GM19324 (cell line): ENCODE results near the gene DET1.
"Not testable (repeated sequence)": the region's sequence is repeated elsewhere in the genome, so short reads cannot be mapped to it uniquely, and the experiment has no call there.

Source experiments
- ATAC-seq: cut with Tn5 transposase; IDR thresholded peaks from one replicate; pipeline ENCODE4 v1.9.1; 2021; ENCODE audit warnings: mild to moderate bottlenecking, moderate library complexity; ENCODE audit not compliant: unreplicated experiment, low FRiP score

DET1 gene

DNA sequence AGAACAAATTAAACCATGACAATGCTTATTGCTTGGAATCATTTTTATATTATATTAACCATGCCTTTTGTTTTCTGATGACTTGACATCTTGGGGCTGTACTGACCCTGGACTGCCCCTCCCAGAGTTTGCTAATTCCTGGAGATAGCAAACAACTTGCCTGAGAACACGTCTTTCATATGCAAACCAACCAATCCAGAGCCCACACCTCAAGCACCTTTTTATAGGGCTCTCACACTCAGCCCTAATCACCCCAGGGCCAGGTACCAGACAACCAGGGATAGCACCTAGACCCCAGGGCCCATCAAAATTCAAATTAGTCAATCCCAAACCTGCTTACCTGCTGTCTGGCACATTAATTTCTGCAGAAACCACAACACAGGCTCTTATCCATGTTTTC, 42.0 kb downstream of the DET1 start:
- no peak for ATAC-seq

DNA sequence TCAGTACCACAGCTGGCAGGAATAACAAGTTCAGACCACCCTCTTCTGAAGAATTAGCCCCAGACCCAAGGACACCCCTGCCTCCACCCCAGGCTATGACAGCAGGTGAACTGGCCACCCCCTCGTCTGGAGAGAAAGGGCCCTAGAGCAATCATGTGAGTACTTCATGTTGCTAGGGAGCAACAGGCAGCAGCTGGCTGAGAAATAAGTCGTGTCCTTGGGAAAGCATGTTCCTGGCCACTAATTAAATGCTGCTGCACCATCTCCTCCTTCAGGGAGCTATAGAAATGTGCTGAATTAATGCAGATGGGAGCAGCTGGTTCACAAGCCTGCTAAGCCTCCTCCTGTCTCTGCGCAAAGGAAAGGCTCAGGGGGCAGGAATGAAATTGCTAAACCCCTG, 47.5 kb downstream of the DET1 start:
- no peak for ATAC-seq

DNA sequence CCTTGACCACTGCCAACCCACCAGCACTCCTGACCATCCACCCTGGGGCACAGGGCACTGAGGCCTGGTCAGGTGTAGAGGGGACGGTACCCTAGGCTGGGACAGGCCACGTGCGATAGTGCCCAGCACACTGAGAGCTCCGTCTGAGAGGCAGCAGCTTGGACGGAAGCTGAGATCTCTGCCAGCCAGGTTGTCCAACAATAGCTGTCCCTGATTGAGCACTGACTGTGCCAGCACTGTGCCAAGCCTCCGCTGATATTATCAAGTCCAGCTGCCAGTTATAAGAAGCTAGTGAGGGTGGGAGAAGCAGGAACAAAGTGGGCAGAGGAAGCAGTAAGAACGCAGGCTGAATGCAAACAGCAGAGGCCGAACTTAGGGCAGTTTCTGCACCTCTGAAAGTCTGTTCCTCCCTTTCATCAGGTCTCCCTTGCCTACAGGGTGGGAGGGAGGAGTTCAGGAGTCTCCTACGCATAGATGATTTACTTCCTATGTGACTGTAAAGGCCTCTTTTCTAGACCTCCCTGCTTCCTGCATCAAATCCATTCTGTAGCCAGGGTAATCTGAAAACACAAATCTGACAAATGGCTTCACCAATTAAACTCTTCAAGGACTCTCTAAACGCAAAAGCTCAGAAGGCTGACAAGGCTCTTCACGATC, 49.2 kb downstream of the DET1 start:
- ATAC-seq: no peak

- ATAC-seq: no peak
Measured at GRCh38 chr15:88493844-88494243, 52.6 kb downstream of the DET1 start.

- no peak for ATAC-seq
Measured at GRCh38 chr15:88491158-88491557, 55.3 kb downstream of the DET1 start.

- ATAC-seq: no peak
Measured at GRCh38 chr15:88490036-88490435, 56.4 kb downstream of the DET1 start.

DNA sequence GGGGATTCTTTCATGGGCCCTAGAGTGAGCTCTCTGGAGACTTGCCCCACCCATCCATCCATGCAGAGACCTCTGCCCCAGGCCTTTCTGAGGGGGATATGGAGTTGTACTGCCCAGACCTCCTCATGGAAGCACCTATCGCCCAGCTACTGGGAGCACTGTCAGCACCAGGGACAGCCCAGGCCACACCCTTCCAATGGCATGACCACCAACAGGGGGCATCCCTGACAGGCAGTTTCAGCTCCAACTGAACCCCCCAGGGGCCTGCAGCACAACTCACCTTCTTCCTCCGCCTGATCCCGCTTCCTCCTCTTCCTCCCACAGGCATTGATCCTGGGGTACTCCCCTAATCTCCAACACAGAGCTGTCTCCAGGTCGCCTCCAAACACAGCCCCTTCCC, 57.2 kb downstream of the DET1 start:
- ATAC-seq: no peak

DNA sequence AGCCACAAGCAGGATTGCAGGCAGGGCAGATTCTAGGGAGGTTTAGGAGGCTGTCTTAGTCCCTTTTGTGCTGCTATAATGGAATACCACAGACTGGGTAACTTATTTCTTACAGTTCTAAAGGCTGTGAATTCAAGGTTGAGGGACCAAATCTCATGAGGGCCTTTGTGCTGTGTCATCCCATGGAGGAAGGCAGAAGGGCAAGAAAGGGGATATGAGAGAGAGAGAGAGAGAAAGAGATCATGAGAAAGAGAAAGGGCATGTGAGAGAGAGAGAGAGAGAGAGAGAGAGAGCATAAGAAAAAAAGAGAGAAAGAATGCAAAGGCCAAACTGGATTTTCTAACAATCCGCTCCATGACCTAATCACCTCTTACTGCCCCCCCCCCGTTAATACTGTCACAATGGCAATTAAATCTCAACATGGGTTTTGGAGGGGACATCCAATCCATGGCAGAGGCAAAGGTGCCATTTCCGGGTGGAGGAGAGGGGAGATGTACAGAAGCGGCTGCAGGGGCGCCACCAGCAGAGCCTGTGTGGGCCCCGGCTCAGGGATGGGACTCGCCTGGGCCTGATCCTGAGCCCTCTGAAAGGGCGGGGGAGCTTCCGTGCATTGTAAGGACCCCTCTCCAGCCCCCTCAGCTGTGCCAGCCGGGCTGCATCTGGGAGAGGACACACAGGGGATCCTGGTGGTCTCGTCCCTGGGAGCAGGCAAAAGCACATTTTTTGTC, 58.5 kb downstream of the DET1 start:
- ATAC-seq: no peak

- ATAC-seq: no peak
Measured at GRCh38 chr15:88487178-88487795, 59.2 kb downstream of the DET1 start.

DNA sequence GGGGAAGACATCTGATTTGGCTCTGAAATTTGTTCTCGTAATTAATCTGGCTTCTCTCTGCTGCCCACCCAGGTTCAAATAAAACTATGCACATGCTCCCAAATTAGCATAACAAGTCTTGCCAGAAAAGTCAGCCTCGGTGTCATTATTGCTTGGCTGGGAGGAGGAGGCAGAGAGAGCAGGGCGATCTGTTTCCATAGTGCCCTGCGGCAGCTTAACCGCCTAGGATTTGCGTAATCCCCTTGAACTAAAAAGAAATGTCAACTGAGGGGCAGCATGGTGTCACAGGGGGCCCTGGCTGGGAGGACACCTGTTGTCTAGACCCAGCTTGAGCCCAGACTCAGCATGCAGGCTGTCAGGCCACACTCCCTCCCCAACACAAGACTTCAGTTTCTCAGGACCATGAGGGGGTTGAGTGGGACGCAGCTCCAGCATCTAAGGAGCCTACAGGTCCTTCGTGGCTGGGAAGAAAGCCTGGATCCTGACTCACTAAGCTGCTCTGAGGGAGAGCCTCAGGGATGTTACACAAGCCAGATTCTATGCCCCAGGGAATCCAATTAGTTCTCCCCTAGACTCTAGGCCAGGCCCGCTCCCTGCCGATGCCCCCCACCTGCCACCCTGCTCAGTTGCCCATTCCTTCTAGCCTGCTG, 61.7 kb downstream of the DET1 start:
- ATAC-seq: no peak

- ATAC-seq: no peak
Measured at GRCh38 chr15:88482263-88482662, 64.2 kb downstream of the DET1 start.

DNA sequence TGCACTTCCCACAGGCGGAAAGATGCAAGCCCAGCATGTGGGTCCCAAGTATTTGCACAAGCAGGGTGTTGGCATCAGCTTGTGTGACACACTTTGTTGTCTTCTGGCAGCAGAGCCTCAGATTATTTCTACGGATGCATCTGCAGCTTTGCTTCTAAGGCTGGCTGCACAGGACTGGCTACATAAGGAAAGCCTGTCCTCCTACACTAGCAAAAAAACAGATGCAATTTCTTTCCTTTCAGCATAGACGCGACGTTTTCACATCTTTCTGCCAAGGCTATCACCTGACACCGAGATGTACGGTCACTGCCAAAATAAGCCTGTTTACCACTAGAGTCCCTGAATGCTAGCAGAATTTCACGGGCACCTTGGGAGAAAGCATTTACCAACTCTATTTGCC, 65.5 kb downstream of the DET1 start:
- no peak for ATAC-seq

GRCh38 chr15:88479169-88479568, 67.3 kb downstream of the DET1 start:
- no peak for ATAC-seq

- no peak for ATAC-seq
Measured at GRCh38 chr15:88477904-88478303, 68.6 kb downstream of the DET1 start.

- no peak for ATAC-seq
Measured at GRCh38 chr15:88477126-88477525, 69.4 kb downstream of the DET1 start.

GRCh38 chr15:88476635-88477060, 69.8 kb downstream of the DET1 start:
- no peak for ATAC-seq

GRCh38 chr15:88473661-88474293, 72.7 kb downstream of the DET1 start:
- not testable (repeated sequence) for ATAC-seq

DNA sequence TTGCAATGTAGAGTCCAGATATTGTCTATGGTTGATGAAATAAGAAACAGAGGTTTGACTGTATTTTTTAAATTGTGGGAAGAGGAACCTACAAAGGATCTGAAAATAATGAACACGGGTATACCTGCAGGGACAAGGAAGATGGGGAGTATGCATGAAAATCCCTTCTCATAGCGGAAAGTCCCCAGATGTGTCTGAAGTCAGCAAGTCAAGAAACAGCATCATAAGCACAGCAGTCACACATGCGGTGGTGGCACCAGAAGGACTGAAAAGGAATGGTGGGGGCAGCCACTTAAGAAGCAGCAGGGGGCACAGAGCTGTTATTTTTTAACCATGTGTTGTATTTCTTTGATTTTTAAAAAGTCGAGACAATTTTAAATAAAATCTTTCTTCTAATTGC, 74.3 kb downstream of the DET1 start:
- no peak for ATAC-seq

- no peak for ATAC-seq
Measured at GRCh38 chr15:88470625-88471372, 75.7 kb downstream of the DET1 start.

GRCh38 chr15:88469321-88469720, 77.2 kb downstream of the DET1 start:
- no peak for ATAC-seq
